ENCODE results near the gene HAUS7. TPM values are rescaled to one million over a fixed set of nuclear protein-coding genes. Genes with fewer than 3 reads are reported as not detected.

HAUS7 gene
- 10 to 100 TPM; 37.6 to 45.9 TPM for total RNA-seq

GRCh38 chrX:153470411-153471363, at the start of gene HAUS7:
TSS of gene HAUS7 (minus strand) at chrX:153470576. CDS start at chrX:153470557, 19 bp downstream.
- peak; percentile 86 for DNase-seq
- Mint-ChIP-seq H3K9me3 (no peaks in the 10 kb centered on the region), H3K36me3 (ENCODE audit: low read depth) (no peaks in the 10 kb centered on the region), H3K27me3 (peaks cover 2% of the 10 kb centered on the region), H3K4me1 (peaks cover 24% of the 10 kb centered on the region), H3K27ac (peak within 1 kb of the TSS; percentile 89), H3K4me3 (peak within 1 kb of the TSS; percentile 79)
- POLR2A ChIA-PET, result no interaction called here
- CTCF ChIA-PET, result interaction anchor here (0.6 to 3.4 kb wide), 8 partner anchors 9 to 439 kb away, joined by 3 to 30 read pairs (median 3); no protein-coding TSS in a partner anchor

- POLR2A ChIA-PET, result no interaction called here
- H3K4me3 Mint-ChIP-seq, result no peak overlapping the region
Observed at GRCh38 chrX:153519569-153520286, 49.4 kb upstream of the HAUS7 start.

GRCh38 chrX:153517946-153518834, 47.8 kb upstream of the HAUS7 start:
- Mint-ChIP-seq H3K27me3 (peaks cover 20% of the 10 kb centered on the region), H3K4me3 (no peak overlapping the region)

More at GRCh38 chrX:153519569-153520286, 49.4 kb upstream of the HAUS7 start:
- CTCF ChIA-PET, result no interaction called here
- H3K27me3 Mint-ChIP-seq, result peaks cover 20% of the 10 kb centered on the region
- no peaks in the 10 kb centered on the region for H3K36me3 Mint-ChIP-seq (ENCODE audit: low read depth)
- no peaks in the 10 kb centered on the region for H3K9me3 Mint-ChIP-seq
- H3K4me1 Mint-ChIP-seq, result peaks cover 4% of the 10 kb centered on the region
- DNase-seq, result no peak
- H3K27ac Mint-ChIP-seq, result no peak overlapping the region

GRCh38 chrX:153517423-153517822, 47.0 kb upstream of the HAUS7 start, which contains the start of gene ATP2B3:
TSS of gene ATP2B3 (plus strand) at chrX:153517642. CDS start at chrX:153536248, 18,606 bp downstream.
- peaks cover 20% of the 10 kb centered on the region for H3K27me3 Mint-ChIP-seq
- no peak for DNase-seq
- H3K36me3 Mint-ChIP-seq (ENCODE audit: low read depth), result no peaks in the 10 kb centered on the region
- ChIA-PET POLR2A (no interaction called here), CTCF (interaction anchor here (1.6 kb wide), 1 partner anchor 12 kb away, joined by 3 read pairs; no protein-coding TSS in a partner anchor)
- H3K4me1 Mint-ChIP-seq, result peaks cover 4% of the 10 kb centered on the region
- no peaks in the 10 kb centered on the region for H3K9me3 Mint-ChIP-seq
- H3K27ac Mint-ChIP-seq, result peak within 1 kb of the TSS; percentile 9
- no peak within 1 kb of the TSS for H3K4me3 Mint-ChIP-seq

More at GRCh38 chrX:153517946-153518834, 47.8 kb upstream of the HAUS7 start:
- POLR2A ChIA-PET, result no interaction called here
- Mint-ChIP-seq H3K27ac (peak overlapping the region; percentile 9), H3K9me3 (no peaks in the 10 kb centered on the region), H3K4me1 (peaks cover 4% of the 10 kb centered on the region), H3K36me3 (ENCODE audit: low read depth) (no peaks in the 10 kb centered on the region)
- CTCF ChIA-PET, result interaction anchor here (1.6 kb wide), 1 partner anchor 13 kb away, joined by 3 read pairs; no protein-coding TSS in a partner anchor
- no peak for DNase-seq

GRCh38 chrX:153516073-153516472, 45.7 kb upstream of the HAUS7 start:
- ChIA-PET POLR2A (no interaction called here), CTCF (interaction anchor here (1.0 to 2.1 kb wide), 4 partner anchors 9 to 26 kb away, joined by 3 to 6 read pairs (median 4); no protein-coding TSS in a partner anchor)
- no peak overlapping the region for H3K4me3 Mint-ChIP-seq
- H3K4me1 Mint-ChIP-seq, result peaks cover 4% of the 10 kb centered on the region
- no peak for DNase-seq
- no peaks in the 10 kb centered on the region for H3K9me3 Mint-ChIP-seq
- H3K36me3 Mint-ChIP-seq (ENCODE audit: low read depth), result no peaks in the 10 kb centered on the region
- peaks cover 20% of the 10 kb centered on the region for H3K27me3 Mint-ChIP-seq
- H3K27ac Mint-ChIP-seq, result no peak overlapping the region

GRCh38 chrX:153515435-153515834, 45.1 kb upstream of the HAUS7 start:
- DNase-seq, result no peak
- CTCF ChIA-PET, result interaction anchor here (1.0 to 2.1 kb wide), 4 partner anchors 8 to 25 kb away, joined by 3 to 6 read pairs (median 4); no protein-coding TSS in a partner anchor
- H3K27me3 Mint-ChIP-seq, result peaks cover 20% of the 10 kb centered on the region
- H3K36me3 Mint-ChIP-seq (ENCODE audit: low read depth), result no peaks in the 10 kb centered on the region
- peaks cover 4% of the 10 kb centered on the region for H3K4me1 Mint-ChIP-seq
- no peak overlapping the region for H3K27ac Mint-ChIP-seq
- H3K4me3 Mint-ChIP-seq, result no peak overlapping the region
- no peaks in the 10 kb centered on the region for H3K9me3 Mint-ChIP-seq
- POLR2A ChIA-PET, result no interaction called here

- Mint-ChIP-seq H3K36me3 (ENCODE audit: low read depth) (no peaks in the 10 kb centered on the region), H3K4me1 (peaks cover 2% of the 10 kb centered on the region), H3K9me3 (no peaks in the 10 kb centered on the region), H3K4me3 (no peak overlapping the region), H3K27me3 (peaks cover 20% of the 10 kb centered on the region), H3K27ac (no peak overlapping the region)
- ChIA-PET CTCF (interaction anchor here (1.6 kb wide), 1 partner anchor 22 kb away, joined by 3 read pairs; no protein-coding TSS in a partner anchor), POLR2A (no interaction called here)
- no peak for DNase-seq
Observed at GRCh38 chrX:153514259-153514658, 43.9 kb upstream of the HAUS7 start.

GRCh38 chrX:153513265-153513664, 42.9 kb upstream of the HAUS7 start:
- peaks cover 2% of the 10 kb centered on the region for H3K4me1 Mint-ChIP-seq
- H3K27me3 Mint-ChIP-seq, result peaks cover 12% of the 10 kb centered on the region
- no peaks in the 10 kb centered on the region for H3K36me3 Mint-ChIP-seq (ENCODE audit: low read depth)
- H3K27ac Mint-ChIP-seq, result no peak overlapping the region
- no peak for DNase-seq
- CTCF ChIA-PET, result no interaction called here
- H3K4me3 Mint-ChIP-seq, result no peak overlapping the region
- no peaks in the 10 kb centered on the region for H3K9me3 Mint-ChIP-seq
- POLR2A ChIA-PET, result no interaction called here

GRCh38 chrX:153512501-153512893, 42.1 kb upstream of the HAUS7 start:
- Mint-ChIP-seq H3K4me1 (peaks cover 3% of the 10 kb centered on the region), H3K4me3 (no peak overlapping the region), H3K27me3 (peaks cover 10% of the 10 kb centered on the region), H3K36me3 (ENCODE audit: low read depth) (no peaks in the 10 kb centered on the region), H3K27ac (no peak overlapping the region), H3K9me3 (no peaks in the 10 kb centered on the region)
- ChIA-PET CTCF (no interaction called here), POLR2A (no interaction called here)
- no peak for DNase-seq

- DNase-seq, result no peak
- ChIA-PET CTCF (no interaction called here), POLR2A (no interaction called here)
- Mint-ChIP-seq H3K27ac (no peak overlapping the region), H3K4me1 (peaks cover 4% of the 10 kb centered on the region), H3K27me3 (peaks cover 7% of the 10 kb centered on the region), H3K4me3 (no peak overlapping the region), H3K9me3 (no peaks in the 10 kb centered on the region), H3K36me3 (ENCODE audit: low read depth) (no peaks in the 10 kb centered on the region)
Observed at GRCh38 chrX:153511784-153512500, 41.6 kb upstream of the HAUS7 start.

GRCh38 chrX:153510383-153510782, 40.0 kb upstream of the HAUS7 start:
- H3K9me3 Mint-ChIP-seq, result no peaks in the 10 kb centered on the region
- peaks cover 2% of the 10 kb centered on the region for H3K4me1 Mint-ChIP-seq
- H3K4me3 Mint-ChIP-seq, result no peak overlapping the region
- H3K36me3 Mint-ChIP-seq (ENCODE audit: low read depth), result no peaks in the 10 kb centered on the region
- no peak overlapping the region for H3K27ac Mint-ChIP-seq
- ChIA-PET POLR2A (no interaction called here), CTCF (interaction anchor here (0.8 to 1.8 kb wide), 3 partner anchors 19 to 42 kb away, joined by 3 to 6 read pairs (median 3); no protein-coding TSS in a partner anchor)
- H3K27me3 Mint-ChIP-seq, result no peaks in the 10 kb centered on the region
- no peak for DNase-seq
